GM18867 (cell line): ENCODE measurements around the gene PGLYRP2.

Experiments
- ATAC-seq: cut with Tn5 transposase; IDR thresholded peaks from one replicate; pipeline ENCODE4 v1.9.1; 2021; ENCODE audit warnings: mild to moderate bottlenecking, moderate library complexity; ENCODE audit not compliant: unreplicated experiment

Gene PGLYRP2

GRCh38 chr19:15442142-15442920 is 37.0 kb downstream of the PGLYRP2 start:
- ATAC-seq: no peak

- ATAC-seq: no peak
These were observed 38.0 kb downstream of the PGLYRP2 start for GRCh38 chr19:15441317-15441716.

- no peak for ATAC-seq
These were observed 39.3 kb downstream of the PGLYRP2 start for GRCh38 chr19:15439821-15440641.

- ATAC-seq: no peak
These were observed 40.1 kb downstream of the PGLYRP2 start for GRCh38 chr19:15439078-15439799.

- ATAC-seq: no peak
These were observed 40.7 kb downstream of the PGLYRP2 start for GRCh38 chr19:15438577-15438976.

GRCh38 chr19:15438124-15438496 is 41.2 kb downstream of the PGLYRP2 start:
- ATAC-seq: no peak

GRCh38 chr19:15437355-15438123 is 41.8 kb downstream of the PGLYRP2 start:
- no peak for ATAC-seq

GRCh38 chr19:15436826-15437110 is 42.5 kb downstream of the PGLYRP2 start:
- no peak for ATAC-seq

GRCh38 chr19:15436012-15436825 is 43.1 kb downstream of the PGLYRP2 start:
- ATAC-seq: no peak

- no peak for ATAC-seq
These were observed 45.7 kb downstream of the PGLYRP2 start for GRCh38 chr19:15433519-15434069.

GRCh38 chr19:15432629-15433518 is 46.4 kb downstream of the PGLYRP2 start:
- peak; percentile 72 for ATAC-seq

- ATAC-seq: peak; percentile 1
These were observed 47.2 kb downstream of the PGLYRP2 start for GRCh38 chr19:15432018-15432494.

GRCh38 chr19:15431396-15432017 is 47.8 kb downstream of the PGLYRP2 start:
- ATAC-seq: no peak

- no peak for ATAC-seq
These were observed 48.7 kb downstream of the PGLYRP2 start for GRCh38 chr19:15430526-15431120.

- ATAC-seq: no peak
These were observed 49.4 kb downstream of the PGLYRP2 start for GRCh38 chr19:15429825-15430467.

GRCh38 chr19:15428956-15429824 is 50.1 kb downstream of the PGLYRP2 start:
- no peak for ATAC-seq
